GM18951 (cell line): ENCODE measurements around the gene ZNF319.

Experiments used
- POLR2A ChIP-seq: IDR thresholded peaks from 4 replicates; pipeline ENCODE4 v1.6.1; 2011; ENCODE audit warnings: mild to moderate bottlenecking; ENCODE audit not compliant: insufficient read length, insufficient read depth; ENCODE audit errors: extremely low read depth
- in situ Hi-C: fragments of 300-500 bp; cut with MboI; formaldehyde crosslinking; loops from one replicate; pipeline ENCODE4 v1.12.0; 2022; ENCODE audit warnings: low sequenced_read_pairs, mixed read lengths, inconsistent platforms; ENCODE audit not compliant: unreplicated experiment

The ZNF319 gene

GRCh38 chr16:58022601-58023371 lies 22.3 kb upstream of the ZNF319 start:
- in situ Hi-C loops, result loop anchor here (25.0 kb wide), 2 partner anchors 265 to 465 kb away; partner anchors contain the start of gene PRSS54
- no peak for TF ChIP-seq POLR2A

DNA sequence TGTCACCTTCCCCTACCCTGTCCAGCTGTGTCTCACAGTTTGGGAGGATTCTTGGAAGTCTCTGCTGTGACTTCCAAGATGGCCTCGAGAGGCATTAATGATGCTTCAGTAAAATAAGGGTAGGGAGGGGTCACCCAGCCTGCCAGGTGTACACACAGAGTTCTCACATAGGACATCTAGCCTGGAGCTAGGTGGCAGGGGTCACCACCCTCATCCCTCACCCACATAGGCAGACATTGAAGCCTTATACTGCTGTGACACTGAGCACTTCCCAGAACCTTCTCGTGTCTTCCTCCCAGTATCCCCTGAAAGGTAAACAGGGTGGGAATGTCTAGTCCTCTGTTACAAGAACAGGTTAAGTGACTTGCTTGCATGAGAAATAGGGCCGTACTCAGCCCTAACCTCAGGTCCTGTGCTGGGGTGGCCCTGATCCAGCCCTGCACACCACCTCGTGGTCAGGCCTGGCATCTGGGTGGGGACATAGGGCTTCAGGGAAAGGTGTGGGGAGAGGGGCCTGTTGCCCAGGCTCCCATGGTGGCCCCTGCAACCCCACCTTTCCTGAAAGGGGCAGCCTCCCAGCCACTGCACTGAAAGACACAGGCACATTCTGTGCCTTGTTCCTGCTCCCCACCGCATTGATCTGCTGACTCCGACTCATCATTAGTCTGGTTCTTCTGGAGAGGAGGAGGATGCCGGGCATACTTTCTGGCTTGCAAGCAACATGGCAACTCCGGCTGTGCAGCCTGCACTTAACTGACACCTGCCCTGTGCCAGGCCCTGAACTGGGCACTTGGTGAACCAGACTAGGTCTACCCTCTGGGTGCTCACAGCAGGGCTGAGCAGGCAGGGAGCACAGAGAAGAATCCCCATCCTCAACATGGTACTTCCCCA lies 21.4 kb upstream of the ZNF319 start:
- in situ Hi-C loops, result loop anchor here (25.0 kb wide), 2 partner anchors 265 to 465 kb away; partner anchors contain the start of gene PRSS54

GRCh38 chr16:58020628-58021521 lies 20.4 kb upstream of the ZNF319 start:
- in situ Hi-C loops, result loop anchor here (25.0 kb wide), 2 partner anchors 266 to 466 kb away; partner anchors contain the start of gene PRSS54

More for the DNA sequence above, 21.4 kb upstream of the ZNF319 start:
- TF ChIP-seq POLR2A, result no peak

DNA sequence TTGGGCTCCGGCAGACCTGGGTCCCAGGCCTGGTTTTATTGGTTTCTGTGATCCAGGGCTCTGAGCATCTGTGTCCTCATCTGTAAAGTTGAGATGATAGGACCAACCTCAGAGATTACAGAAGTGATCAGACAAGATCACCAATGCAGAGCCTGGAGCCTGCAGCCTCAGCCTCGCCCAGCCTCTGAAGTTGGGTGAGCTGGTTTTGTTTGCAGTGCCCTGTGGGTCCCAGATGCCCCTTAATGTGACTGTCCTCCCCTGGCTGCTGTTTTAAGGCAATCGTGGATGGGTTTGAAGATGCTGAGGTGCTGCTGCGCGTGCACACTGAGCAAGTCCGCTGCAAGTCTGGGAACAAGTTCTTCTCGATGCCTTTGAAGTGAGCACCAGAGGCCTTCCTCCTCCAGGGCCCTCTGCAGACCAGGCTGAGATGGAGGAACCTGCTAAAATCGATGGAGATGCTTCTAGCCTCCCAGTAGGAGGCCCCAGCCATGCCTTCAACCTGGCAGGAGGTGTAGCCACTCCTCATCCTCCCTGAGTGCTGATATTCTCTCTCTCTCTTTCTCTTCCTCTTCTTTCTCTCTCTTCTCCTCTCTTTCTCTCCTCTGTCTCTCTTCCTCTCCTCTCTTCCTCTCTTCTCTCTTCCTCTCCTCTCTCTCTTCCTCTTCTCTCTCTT lies 19.5 kb upstream of the ZNF319 start:
- in situ Hi-C loops, result loop anchor here (25.0 kb wide), 2 partner anchors 267 to 467 kb away; partner anchors contain the start of gene PRSS54
- no peak for TF ChIP-seq POLR2A

More at GRCh38 chr16:58020628-58021521, 20.4 kb upstream of the ZNF319 start:
- no peak for TF ChIP-seq POLR2A

GRCh38 chr16:58018803-58019202 lies 18.3 kb upstream of the ZNF319 start:
- no peak for TF ChIP-seq POLR2A
- in situ Hi-C loops, result loop anchor here (25.0 kb wide), 2 partner anchors 268 to 468 kb away; partner anchors contain the start of gene PRSS54

- no peak for TF ChIP-seq POLR2A
- in situ Hi-C loops, result loop anchor here (25.0 kb wide), 2 partner anchors 270 to 470 kb away; partner anchors contain the start of gene PRSS54
These were observed 16.5 kb upstream of the ZNF319 start for GRCh38 chr16:58016840-58017446.

GRCh38 chr16:58013201-58013956 lies 12.9 kb upstream of the ZNF319 start:
- no peak for TF ChIP-seq POLR2A
- in situ Hi-C loops, result loop anchor here (25.0 kb wide), 2 partner anchors 274 to 474 kb away; partner anchors contain the start of gene PRSS54

- in situ Hi-C loops, result loop anchor here (25.0 kb wide), 2 partner anchors 275 to 475 kb away; partner anchors contain the start of gene PRSS54
- no peak for TF ChIP-seq POLR2A
These were observed 12.0 kb upstream of the ZNF319 start for GRCh38 chr16:58012481-58012880.

DNA sequence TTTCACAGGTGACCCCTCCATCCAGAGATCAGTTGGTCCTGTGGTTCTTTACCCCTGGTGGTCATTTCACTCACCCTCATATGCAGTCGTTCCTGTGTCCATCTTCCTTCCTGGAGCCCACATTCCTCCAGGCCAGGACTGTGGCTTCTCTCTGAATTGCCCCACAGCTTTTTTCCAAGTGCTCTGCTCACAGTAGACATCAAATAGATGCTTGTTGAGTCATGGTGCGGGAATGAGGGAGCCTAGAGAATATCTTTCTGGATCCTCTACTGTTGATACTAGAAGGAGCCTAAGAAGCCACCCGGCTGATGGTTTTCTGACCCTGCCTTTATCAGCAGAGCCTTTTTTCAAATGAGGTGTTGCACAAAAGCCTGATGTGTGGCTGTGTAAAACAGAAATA lies 11.2 kb upstream of the ZNF319 start:
- no peak for TF ChIP-seq POLR2A
- in situ Hi-C loops, result loop anchor here (25.0 kb wide), 2 partner anchors 276 to 476 kb away; partner anchors contain the start of gene PRSS54

- in situ Hi-C loops, result loop anchor here (25.0 kb wide), 2 partner anchors 276 to 476 kb away; partner anchors contain the start of gene PRSS54
These were observed 10.4 kb upstream of the ZNF319 start for GRCh38 chr16:58010886-58011285.

More at GRCh38 chr16:58010886-58011285, 10.4 kb upstream of the ZNF319 start:
- no peak for TF ChIP-seq POLR2A
